GM12878 (cell line): ENCODE measurements around the gene C17orf114.

Experiments
- ATAC-seq: fragments of 200-7000 bp; cut with Tn5 transposase; 3 replicates; pipeline ENCODE4 v1.9.1; 2020; ENCODE audit warnings: mild to moderate bottlenecking, moderate library complexity
- BruUV-seq: library from RNA; stranded (reverse); fragments of 400-500 nt; replicated peaks from 2 replicates; lab custom pipeline; 2021; lab: Mats Ljungman, UMichigan
- CTCF ChIA-PET: fragments of 300-600 bp; sonication (Branson Sonifier 250); formaldehyde crosslinking; extraction: SDS; loops from one replicate; lab custom pipeline; 2021; ENCODE audit warnings: inconsistent platforms; lab: Yijun Ruan, JAX
- POLR2A ChIA-PET: fragments of 350-600 bp; formaldehyde crosslinking; extraction: SDS; loops from one replicate; lab custom pipeline; 2021; ENCODE audit warnings: inconsistent platforms; lab: Charles Lee
- RAD21 ChIA-PET: fragments of 300-600 bp; sonication (Branson Sonifier 250); formaldehyde crosslinking; loops from one replicate; lab custom pipeline; 2023; ENCODE audit warnings: antibody characterized with exemption; ENCODE audit not compliant: unreplicated experiment; lab: Charles Lee
- SMC1A ChIA-PET: fragments of 300-600 bp; sonication (Branson Sonifier 250); formaldehyde crosslinking; loops from one replicate; lab custom pipeline; 2023; ENCODE audit not compliant: unreplicated experiment, uncharacterized antibody; lab: Charles Lee
- DNase-seq: peaks from one replicate; pipeline ENCODE4 v3.0.0-alpha.2; 2011; ENCODE audit warnings: low read depth, low spot score
- FAIRE-seq: peaks from 3 replicates; lab custom pipeline; 2011; peaks lifted over from hg19 to GRCh38; lab: Jason Lieb, UNC
- H2AFZ ChIP-seq: 2 replicates; pipeline ENCODE4 v1.6.0; 2011; ENCODE audit warnings: low read depth, low read length, control low read depth; ENCODE audit not compliant: control insufficient read depth
- H3K27ac ChIP-seq: 2 replicates; pipeline ENCODE4 v1.5.1; 2011; ENCODE audit warnings: control low read depth; ENCODE audit not compliant: control insufficient read depth, insufficient read depth
- H3K27me3 ChIP-seq, 2 experiments: replicated peaks in 1 of 2; 2 replicates each; pipeline versions ENCODE4 v1.6.0 to v1.6.1; 2011; ENCODE audit warnings: low read length in 1 of 2; ENCODE audit not compliant: control insufficient read depth in 2 of 2, insufficient read depth in 2 of 2
- H3K36me3 ChIP-seq, 2 experiments: 2 replicates each; pipeline ENCODE4 v1.5.1; 2011; ENCODE audit warnings: low read length in 1 of 2; ENCODE audit not compliant: control insufficient read depth in 2 of 2, insufficient read depth in 2 of 2
- H3K4me1 ChIP-seq: 2 replicates; pipeline ENCODE4 v1.6.1; 2011; ENCODE audit warnings: mild to moderate bottlenecking, low read length, moderate library complexity, mixed read lengths; ENCODE audit not compliant: control insufficient read depth, insufficient read depth
- H3K4me2 ChIP-seq: 2 replicates; pipeline ENCODE4 v1.6.0; 2011; ENCODE audit warnings: control low read depth; ENCODE audit not compliant: control insufficient read depth, insufficient read depth
- H3K4me3 ChIP-seq: fragments of 200-600 bp; sonication (generic); 2 replicates; pipeline ENCODE4 v1.5.1; 2016
- H3K79me2 ChIP-seq: 2 replicates; pipeline ENCODE4 v1.6.0; 2011; ENCODE audit warnings: low read length; ENCODE audit not compliant: control insufficient read depth, insufficient read depth
- H3K9ac ChIP-seq: 2 replicates; pipeline ENCODE4 v1.8.0; 2011; ENCODE audit warnings: low read length, control low read depth, mixed read lengths; ENCODE audit not compliant: control insufficient read depth, insufficient read depth
- H3K9me3 ChIP-seq: replicated peaks from 3 replicates; pipeline ENCODE4 v1.5.1; 2011; ENCODE audit warnings: mild to moderate bottlenecking, low read length; ENCODE audit not compliant: control insufficient read depth, insufficient read depth
- H4K20me1 ChIP-seq: 2 replicates; pipeline ENCODE4 v1.6.0; 2011; ENCODE audit not compliant: control insufficient read depth, insufficient read depth
- MAX ChIP-seq: IDR thresholded peaks from 2 replicates; pipeline ENCODE4 v1.6.1; 2012; ENCODE audit warnings: low read depth, low read length, improper control_type of control experiment
- SIX5 ChIP-seq: IDR thresholded peaks from 2 replicates; pipeline ENCODE4 v1.6.1; 2011; ENCODE audit warnings: mild to moderate bottlenecking, low read depth, low read length, moderate library complexity; ENCODE audit not compliant: severe bottlenecking
- SPI1 ChIP-seq: IDR thresholded peaks from 2 replicates; pipeline ENCODE4 v1.6.1; 2011; ENCODE audit warnings: low read depth, mild to moderate bottlenecking, low read length, moderate library complexity, borderline replicate concordance; ENCODE audit not compliant: insufficient read depth
- ZNF24 ChIP-seq: fragments of 450-650 bp; IDR thresholded peaks from 2 replicates; pipeline ENCODE4 v1.6.1; 2017; ENCODE audit warnings: antibody characterized with exemption, mild to moderate bottlenecking
- WGBS: methylation state at CpG from one replicate; pipeline ENCODE4 v1.1.6; 2016; ENCODE audit warnings: low lambda C conversion rate; ENCODE audit not compliant: insufficient replicate concordance, insufficient coverage; ENCODE audit errors: missing lambda C conversion rate; 5-methylcytosine and 5-hydroxymethylcytosine counted together
- in situ Hi-C: fragments of 300-500 bp; cut with MboI; formaldehyde crosslinking; loops from 9 replicates; pipeline ENCODE4 v1.14.3; 2018; ENCODE audit warnings: mixed read lengths
- intact Hi-C: fragments of 100-400 bp; cut with micrococcal nuclease; formaldehyde crosslinking; loops from one replicate; pipeline ENCODE4 v1.14.2; 2022; ENCODE audit not compliant: unreplicated experiment

Gene C17orf114

GRCh38 chr17:4846635-4847390 is 44.7 kb upstream of the C17orf114 start:
- 82% methylated on average over 13 of the region's 13 CpGs for WGBS

GRCh38 chr17:4845118-4845517 is 43.0 kb upstream of the C17orf114 start:
- 74% methylated on average over 5 of the region's 5 CpGs for WGBS
- no peak overlapping the region for H2AFZ ChIP-seq
- H3K27me3 ChIP-seq, result no peaks in the 10 kb centered on the region
- H3K9me3 ChIP-seq, result no peaks in the 10 kb centered on the region
- H3K4me3 ChIP-seq, result no peak overlapping the region
- no peak for TF ChIP-seq MAX
- TF ChIP-seq SPI1, result peak; percentile 66; the same call in 1 of the 2 replicates
- peaks cover 6% of the 10 kb centered on the region; the same call in 1 of the 2 replicates for H3K4me1 ChIP-seq
- POLR2A ChIA-PET, result no interaction called here
- DNase-seq (no peak), FAIRE-seq (no peak), ATAC-seq (peak; percentile 58)
- H3K79me2 ChIP-seq, result peaks cover 11% of the 10 kb centered on the region
- H3K4me2 ChIP-seq, result no peak overlapping the region
- peaks cover 8% of the 10 kb centered on the region for H4K20me1 ChIP-seq
- intact Hi-C loops, result no loop called here
- RAD21 ChIA-PET, result no interaction called here
- no peak overlapping the region for H3K27ac ChIP-seq
- SMC1A ChIA-PET, result interaction anchor here (1.3 kb wide), 1 partner anchor 13 kb away, joined by 3 read pairs; no protein-coding TSS in a partner anchor
- no peak overlapping the region for H3K9ac ChIP-seq
- no peaks in the 10 kb centered on the region; a peak in 1 of 4 replicates for H3K36me3 ChIP-seq
- in situ Hi-C loops, result no loop called here
- CTCF ChIA-PET, result no interaction called here
- no TSS peak for BruUV-seq

More at GRCh38 chr17:4846635-4847390, 44.7 kb upstream of the C17orf114 start:
- H3K36me3 ChIP-seq, result no peaks in the 10 kb centered on the region; a peak in 2 of 4 replicates
- RAD21 ChIA-PET, result no interaction called here
- peak; percentile 90 for TF ChIP-seq ZNF24
- TF ChIP-seq SIX5, result no peak
- TF ChIP-seq, all 136 proteins: peak for 1
- ChIA-PET SMC1A (no interaction called here), CTCF (no interaction called here), POLR2A (no interaction called here)
- H3K4me3 ChIP-seq, result no peak overlapping the region
- intact Hi-C loops, result no loop called here
- FAIRE-seq, result no peak
- H3K9me3 ChIP-seq, result no peaks in the 10 kb centered on the region
- H3K4me2 ChIP-seq, result no peak overlapping the region
- in situ Hi-C loops, result no loop called here
- no peaks in the 10 kb centered on the region for H3K27me3 ChIP-seq
- peaks cover 5% of the 10 kb centered on the region for H3K79me2 ChIP-seq
- no peaks in the 10 kb centered on the region for H3K4me1 ChIP-seq
- H3K9ac ChIP-seq, result no peak overlapping the region
- no peak for DNase-seq
- H2AFZ ChIP-seq, result no peak overlapping the region
- no TSS peak for BruUV-seq
- no peak for ATAC-seq
- no peak overlapping the region for H3K27ac ChIP-seq
- H4K20me1 ChIP-seq, result peaks cover 9% of the 10 kb centered on the region
